WTC11 (cell line): Measurements from ENCODE around the gene AKR1B15. TPM values are rescaled to one million over a fixed set of nuclear protein-coding genes. Genes with fewer than 3 reads are reported as not detected.

ENCODE experiments used
- ATAC-seq: fragments of 200-7000 bp; cut with Tn5 transposase; 2 replicates; pipeline ENCODE4 v1.10.0; 2021; ENCODE audit warnings: mild to moderate bottlenecking, moderate library complexity
- CTCF ChIA-PET: fragments of 300-600 bp; sonication (Branson Sonifier 250); formaldehyde crosslinking; loops from one replicate; lab custom pipeline; 2021; ENCODE audit warnings: antibody characterized with exemption; lab: Charles Lee
- POLR2A ChIA-PET: fragments of 350-600 bp; sonication (Branson Sonifier 250); formaldehyde crosslinking; loops from one replicate; lab custom pipeline; 2021; ENCODE audit warnings: antibody characterized with exemption; lab: Charles Lee
- DNase-seq: peaks from one replicate; pipeline ENCODE4 v3.0.0; 2021; ENCODE audit warnings: low spot score
- H3K27ac Mint-ChIP-seq: 2 replicates; pipeline ENCODE4 v1.8.0; 2021; ENCODE audit warnings: mixed read lengths
- H3K27me3 Mint-ChIP-seq: 2 replicates; pipeline ENCODE4 v1.8.0; 2021; ENCODE audit warnings: low read depth, mild to moderate bottlenecking, moderate library complexity, mixed read lengths
- H3K36me3 Mint-ChIP-seq: 2 replicates; pipeline ENCODE4 v1.8.0; 2021; ENCODE audit warnings: mixed read lengths
- H3K4me1 Mint-ChIP-seq: 2 replicates; pipeline ENCODE4 v1.8.0; 2022; ENCODE audit warnings: mixed read lengths
- H3K4me3 Mint-ChIP-seq: 2 replicates; pipeline ENCODE4 v1.8.0; 2021; ENCODE audit warnings: mild to moderate bottlenecking, moderate library complexity, mixed read lengths
- H3K9me3 Mint-ChIP-seq: 2 replicates; pipeline ENCODE4 v1.8.0; 2021; ENCODE audit warnings: mixed read lengths
- CBFB ChIP-seq: sonication (generic); formaldehyde crosslinking; IDR thresholded peaks from 2 replicates; pipeline ENCODE4 v1.8.1; 2022; ENCODE audit warnings: mild to moderate bottlenecking, low read depth, missing genetic modification reagents
- CDX4 ChIP-seq: fragments of 250-450 bp; sonication (Bioruptor Pico); IDR thresholded peaks from 2 replicates; pipeline ENCODE4 v1.9.0; 2021; ENCODE audit warnings: moderate library complexity, mild to moderate bottlenecking, inconsistent platforms, borderline replicate concordance
- CREB1 ChIP-seq: sonication (generic); formaldehyde crosslinking; IDR thresholded peaks from 2 replicates; pipeline ENCODE4 v1.8.0; 2023; ENCODE audit warnings: mild to moderate bottlenecking, missing genetic modification reagents
- CTCF ChIP-seq: fragments of 200-600 bp; IDR thresholded peaks from 2 replicates; pipeline ENCODE4 v1.8.0; 2022; ENCODE audit warnings: antibody characterized with exemption
- FOXK1 ChIP-seq: sonication (generic); formaldehyde crosslinking; IDR thresholded peaks from 2 replicates; pipeline ENCODE4 v1.8.0; 2022; ENCODE audit warnings: mild to moderate bottlenecking, moderate library complexity, missing genetic modification reagents
- GTF2I ChIP-seq: fragments of 250-450 bp; sonication (Bioruptor Pico); conservative IDR thresholded peaks from 2 replicates; pipeline ENCODE4 v1.4.0; 2021; ENCODE audit warnings: mild to moderate bottlenecking
- MAX ChIP-seq: sonication (generic); formaldehyde crosslinking; IDR thresholded peaks from 2 replicates; pipeline ENCODE4 v1.8.0; 2022; ENCODE audit warnings: mild to moderate bottlenecking, missing genetic modification reagents
- MYBL2 ChIP-seq: sonication (generic); formaldehyde crosslinking; IDR thresholded peaks from 2 replicates; pipeline ENCODE4 v1.8.1; 2023; ENCODE audit warnings: mild to moderate bottlenecking, moderate library complexity, missing genetic modification reagents
- NFATC4 ChIP-seq: fragments of 250-450 bp; sonication (Bioruptor Pico); IDR thresholded peaks from 2 replicates; pipeline ENCODE4 v1.9.0; 2021; ENCODE audit warnings: mild to moderate bottlenecking
- NR1H2 ChIP-seq: sonication (generic); formaldehyde crosslinking; IDR thresholded peaks from 2 replicates; pipeline ENCODE4 v1.9.0; 2021; ENCODE audit warnings: mild to moderate bottlenecking, moderate library complexity, missing genetic modification reagents
- PRRX2 ChIP-seq: fragments of 250-450 bp; sonication (Bioruptor Pico); IDR thresholded peaks from 2 replicates; pipeline ENCODE4 v1.8.0; 2021; ENCODE audit warnings: mild to moderate bottlenecking
- RORB ChIP-seq: fragments of 250-450 bp; sonication (Bioruptor Pico); IDR thresholded peaks from 2 replicates; pipeline ENCODE4 v1.9.0; 2021; ENCODE audit warnings: mild to moderate bottlenecking
- ZMAT4 ChIP-seq: fragments of 250-450 bp; sonication (Bioruptor Pico); IDR thresholded peaks from 2 replicates; pipeline ENCODE4 v1.9.0; 2021; ENCODE audit warnings: mild to moderate bottlenecking
- ZNF281 ChIP-seq: sonication (generic); formaldehyde crosslinking; IDR thresholded peaks from 2 replicates; pipeline ENCODE4 v1.8.0; 2023; ENCODE audit warnings: mild to moderate bottlenecking, missing genetic modification reagents
- ZNF425 ChIP-seq: fragments of 250-450 bp; sonication (Bioruptor Pico); conservative IDR thresholded peaks from 2 replicates; pipeline ENCODE4 v1.9.0; 2021; ENCODE audit warnings: mild to moderate bottlenecking
- total RNA-seq: library from RNA; stranded (reverse); gene quantifications from 3 replicates; pipeline ENCODE4 v1.2.3, GENCODE V29; 2021

Gene AKR1B15
- total RNA-seq, 1 experiment from 2014 or later: not detected

- TF ChIP-seq CDX4 (CRISPR knock-in tag): no peak
- TF ChIP-seq CBFB (CRISPR knock-in tag): no peak
Measured at GRCh38 chr7:134627775-134628153, 78.9 kb downstream of the AKR1B15 start (continued).

- H3K4me3 Mint-ChIP-seq: no peak overlapping the region
- no peak for ATAC-seq
- no peak overlapping the region for H3K27ac Mint-ChIP-seq
- peaks cover 8% of the 10 kb centered on the region for H3K27me3 Mint-ChIP-seq
- TF ChIP-seq ZNF425: no peak
- TF ChIP-seq NR1H2 (CRISPR knock-in tag): no peak
- no peak for TF ChIP-seq MAX (CRISPR knock-in tag)
- no peak for TF ChIP-seq FOXK1 (CRISPR knock-in tag)
- no peak for TF ChIP-seq ZNF281 (CRISPR knock-in tag)
- no peak for TF ChIP-seq ZMAT4 (CRISPR knock-in tag)
- TF ChIP-seq MYBL2: no peak
- TF ChIP-seq PRRX2: no peak
- TF ChIP-seq RORB (CRISPR knock-in tag): no peak
- TF ChIP-seq GTF2I (CRISPR knock-in tag): no peak
- TF ChIP-seq CREB1 (CRISPR knock-in tag): no peak
- no peak for TF ChIP-seq NFATC4
- no peak for TF ChIP-seq CTCF
- no peaks in the 10 kb centered on the region for H3K9me3 Mint-ChIP-seq
- ChIA-PET CTCF (interaction anchor here (0.9 kb wide), 1 partner anchor 77 kb away, joined by 3 read pairs; no protein-coding TSS in a partner anchor), POLR2A (no interaction called here)
- no peak for DNase-seq
- no peaks in the 10 kb centered on the region for H3K36me3 Mint-ChIP-seq
- no peaks in the 10 kb centered on the region for H3K4me1 Mint-ChIP-seq
Measured at GRCh38 chr7:134629445-134629844, 80.5 kb downstream of the AKR1B15 start.

Other genes with a start within 250 kb of the AKR1B15 start
- 31.5 to 35.5 TPM (median 32.6 TPM) in 3 replicates for gene SLC35B4, start 232.2 kb upstream of the AKR1B15 start, total RNA-seq
- gene AKR1B1, start 90.0 kb upstream of the AKR1B15 start, total RNA-seq: 135 to 148 TPM (median 147 TPM) in 3 replicates
- gene AKR1B10, start 21.5 kb upstream of the AKR1B15 start, total RNA-seq: 0.18 to 0.22 TPM in 2 of 3 replicates, not detected in the other
- gene BPGM, start 97.7 kb downstream of the AKR1B15 start, total RNA-seq: 12.5 to 15.6 TPM (median 14.6 TPM) in 3 replicates
- gene CALD1, start 230.5 kb downstream of the AKR1B15 start, total RNA-seq: 120 to 147 TPM (median 127 TPM) in 3 replicates